ENCODE results near the gene MRPL53. TPM values are rescaled to one million over a fixed set of nuclear protein-coding genes. Genes with fewer than 3 reads are reported as not detected.
A peak's percentile ranks its signal among the peaks of the same experiment; 100 is the strongest.

MRPL53 gene
- total RNA-seq, 3 donors from 2014 or later: 17.9 to 49.0 (median 48.2) TPM

- H3K27ac ChIP-seq: peak overlapping the region in 1 of 2 donors; percentile 89
- no peaks in the 10 kb centered on the region for H3K36me3 ChIP-seq
- peaks cover 0 to 19% of the 10 kb centered on the region in 2 donors for H3K4me1 ChIP-seq
- no peak for DNase-seq (ENCODE audit: low spot score in 2 of 2)
- TF ChIP-seq POLR2A (IDR thresholded peaks at IDR 0.05): no peak
- TF ChIP-seq CTCF (IDR thresholded peaks at IDR 0.05): no peak
- no peak for TF ChIP-seq POLR2AphosphoS5 (IDR thresholded peaks at IDR 0.05)
- peaks cover 0 to 4% of the 10 kb centered on the region in 2 donors for H3K27me3 ChIP-seq
- peak overlapping the region in 2 of 3 donors; percentile 68 to 72 for H3K4me3 ChIP-seq
- intact Hi-C loops (cut with DNase I; ENCODE audit: low total_unique reads): no loop called here
- no peaks in the 10 kb centered on the region for H3K9me3 ChIP-seq
These were observed 32.1 kb upstream of the MRPL53 start for GRCh38 chr2:74504591-74504990.

GRCh38 chr2:74503506-74504475 lies 31.3 kb upstream of the MRPL53 start:
- H3K9me3 ChIP-seq: no peaks in the 10 kb centered on the region
- H3K4me1 ChIP-seq: peaks cover 3 to 19% of the 10 kb centered on the region in 2 donors
- H3K27ac ChIP-seq: peak overlapping the region; percentile 76 to 89
- peaks cover 0 to 7% of the 10 kb centered on the region in 2 donors for H3K27me3 ChIP-seq
- DNase-seq (ENCODE audit: low spot score in 2 of 2): no peak
- peak overlapping the region; percentile 56 to 72 (median 68) for H3K4me3 ChIP-seq
- H3K36me3 ChIP-seq: no peaks in the 10 kb centered on the region
- intact Hi-C loops (cut with DNase I; ENCODE audit: low total_unique reads): no loop called here
- TF ChIP-seq POLR2A (IDR thresholded peaks at IDR 0.05): no peak
- no peak for TF ChIP-seq CTCF (IDR thresholded peaks at IDR 0.05)
- no peak for TF ChIP-seq POLR2AphosphoS5 (IDR thresholded peaks at IDR 0.05)

- peak in 1 of 2 donors; percentile 55 for DNase-seq (ENCODE audit: low spot score in 2 of 2)
- H3K4me1 ChIP-seq: peaks cover 3 to 19% of the 10 kb centered on the region in 2 donors
- H3K36me3 ChIP-seq: no peaks in the 10 kb centered on the region
- peak overlapping the region; percentile 56 to 72 (median 68) for H3K4me3 ChIP-seq
- peaks cover 4 to 7% of the 10 kb centered on the region in 2 donors for H3K27me3 ChIP-seq
- TF ChIP-seq POLR2A (IDR thresholded peaks at IDR 0.05): no peak
- TF ChIP-seq POLR2AphosphoS5 (IDR thresholded peaks at IDR 0.05): peak in 2 of 3 donors; percentile 41 to 56
- TF ChIP-seq CTCF (IDR thresholded peaks at IDR 0.05): no peak
- intact Hi-C loops (cut with DNase I; ENCODE audit: low total_unique reads): no loop called here
- H3K27ac ChIP-seq: peak overlapping the region; percentile 76 to 89
- H3K9me3 ChIP-seq: no peaks in the 10 kb centered on the region
These were observed 30.4 kb upstream of the MRPL53 start for GRCh38 chr2:74502720-74503505.

GRCh38 chr2:74502147-74502719 lies 29.8 kb upstream of the MRPL53 start:
- peak overlapping the region; percentile 56 to 72 (median 68) for H3K4me3 ChIP-seq
- TF ChIP-seq POLR2A (IDR thresholded peaks at IDR 0.05) (no peak), CTCF (IDR thresholded peaks at IDR 0.05) (no peak), POLR2AphosphoS5 (IDR thresholded peaks at IDR 0.05) (no peak)
- peaks cover 6 to 7% of the 10 kb centered on the region in 2 donors for H3K27me3 ChIP-seq
- H3K9me3 ChIP-seq: no peaks in the 10 kb centered on the region
- peak overlapping the region; percentile 76 to 89 for H3K27ac ChIP-seq
- H3K4me1 ChIP-seq: peaks cover 3 to 19% of the 10 kb centered on the region in 2 donors
- intact Hi-C loops (cut with DNase I; ENCODE audit: low total_unique reads): no loop called here
- H3K36me3 ChIP-seq: no peaks in the 10 kb centered on the region
- DNase-seq (ENCODE audit: low spot score in 2 of 2): no peak
